ENCODE data around the gene GPRASP2. TPM values are rescaled to one million over a fixed set of nuclear protein-coding genes. Genes with fewer than 3 reads are reported as not detected.

The GPRASP2 gene
- total RNA-seq, 1 experiment from 2014 or later, result 9.9 TPM

- Histone ChIP-seq H3K27ac (ENCODE audit: low read depth, low read length, poor library complexity, severe bottlenecking) (no peak overlapping the region), H3K9me3 (ENCODE audit: low read depth, low read length, poor library complexity, severe bottlenecking) (no peaks in the 10 kb centered on the region), H3K4me1 (ENCODE audit: insufficient read depth, low read length, poor library complexity, severe bottlenecking) (peaks cover 4% of the 10 kb centered on the region), H3K36me3 (ENCODE audit: insufficient read depth, low read length, poor library complexity, severe bottlenecking) (no peaks in the 10 kb centered on the region), H3K27me3 (replicated peaks; ENCODE audit: insufficient read depth, low read depth, low read length, poor library complexity) (no peaks in the 10 kb centered on the region), H3K4me3 (ENCODE audit: low read depth, low read length, poor library complexity, severe bottlenecking) (no peak overlapping the region)
- intact Hi-C loops (cut with micrococcal nuclease; ENCODE audit: unreplicated experiment), result no loop called here
- POLR2A ChIA-PET (ENCODE audit: low non-redundant PET), result no interaction called here
- peak; percentile 32 for DNase-seq (ENCODE audit: low spot score)
- TF ChIP-seq EZH2 (IDR thresholded peaks at IDR 0.05; ENCODE audit: borderline replicate concordance, low read depth, low read length, poor library complexity, severe bottlenecking) (no peak), CTCF (conservative IDR thresholded peaks at IDR 0.05; ENCODE audit: low read depth, low read length) (no peak)
- CTCF ChIA-PET, result no interaction called here
- BruUV-seq (replicated peaks), result no TSS peak
These were observed 11.2 kb downstream of the GPRASP2 start for GRCh38 chrX:102723456-102723855.

- peaks cover 4% of the 10 kb centered on the region for H3K4me1 ChIP-seq (ENCODE audit: insufficient read depth, low read length, poor library complexity, severe bottlenecking)
- no peak overlapping the region for H3K4me3 ChIP-seq (ENCODE audit: low read depth, low read length, poor library complexity, severe bottlenecking)
- TF ChIP-seq EZH2 (IDR thresholded peaks at IDR 0.05; ENCODE audit: borderline replicate concordance, low read depth, low read length, poor library complexity, severe bottlenecking) (no peak), CTCF (conservative IDR thresholded peaks at IDR 0.05; ENCODE audit: low read depth, low read length) (no peak)
- no peak for DNase-seq (ENCODE audit: low spot score)
- no peaks in the 10 kb centered on the region for H3K27me3 ChIP-seq (replicated peaks; ENCODE audit: insufficient read depth, low read depth, low read length, poor library complexity)
- ChIA-PET CTCF (no interaction called here), POLR2A (ENCODE audit: low non-redundant PET) (no interaction called here)
- H3K36me3 ChIP-seq (ENCODE audit: insufficient read depth, low read length, poor library complexity, severe bottlenecking), result no peaks in the 10 kb centered on the region
- H3K27ac ChIP-seq (ENCODE audit: low read depth, low read length, poor library complexity, severe bottlenecking), result no peak overlapping the region
- intact Hi-C loops (cut with micrococcal nuclease; ENCODE audit: unreplicated experiment), result loop anchor here (5.0 kb wide), 1 partner anchor 135 kb away; no protein-coding TSS in a partner anchor
- no peaks in the 10 kb centered on the region for H3K9me3 ChIP-seq (ENCODE audit: low read depth, low read length, poor library complexity, severe bottlenecking)
- no TSS peak for BruUV-seq (replicated peaks)
These were observed 15.5 kb downstream of the GPRASP2 start for GRCh38 chrX:102727761-102728160.

- POLR2A ChIA-PET (ENCODE audit: low non-redundant PET), result no interaction called here
- no peaks in the 10 kb centered on the region for H3K4me1 ChIP-seq (ENCODE audit: insufficient read depth, low read length, poor library complexity, severe bottlenecking)
- DNase-seq (ENCODE audit: low spot score), result no peak
- BruUV-seq (replicated peaks), result no TSS peak
- CTCF ChIA-PET, result no interaction called here
- H3K27me3 ChIP-seq (replicated peaks; ENCODE audit: insufficient read depth, low read depth, low read length, poor library complexity), result no peaks in the 10 kb centered on the region
- intact Hi-C loops (cut with micrococcal nuclease; ENCODE audit: unreplicated experiment), result loop anchor here (5.0 kb wide), 1 partner anchor 134 kb away; no protein-coding TSS in a partner anchor
- no peaks in the 10 kb centered on the region for H3K9me3 ChIP-seq (ENCODE audit: low read depth, low read length, poor library complexity, severe bottlenecking)
- H3K4me3 ChIP-seq (ENCODE audit: low read depth, low read length, poor library complexity, severe bottlenecking), result no peak overlapping the region
- TF ChIP-seq EZH2 (IDR thresholded peaks at IDR 0.05; ENCODE audit: borderline replicate concordance, low read depth, low read length, poor library complexity, severe bottlenecking) (no peak), CTCF (conservative IDR thresholded peaks at IDR 0.05; ENCODE audit: low read depth, low read length) (no peak)
- H3K36me3 ChIP-seq (ENCODE audit: insufficient read depth, low read length, poor library complexity, severe bottlenecking), result no peaks in the 10 kb centered on the region
- H3K27ac ChIP-seq (ENCODE audit: low read depth, low read length, poor library complexity, severe bottlenecking), result no peak overlapping the region
These were observed 16.4 kb downstream of the GPRASP2 start for GRCh38 chrX:102728646-102729045.
